BJ (cell line): ENCODE results near the gene PARP8. TPM values are rescaled to one million over a fixed set of nuclear protein-coding genes. Genes with fewer than 3 reads are reported as not detected.

ENCODE experiments used
- CTCF ChIA-PET: fragments of 350-600 bp; formaldehyde crosslinking; extraction: SDS; loops from one replicate; lab custom pipeline; 2021; ENCODE audit warnings: antibody characterized with exemption, inconsistent platforms; lab: Yijun Ruan, JAX
- POLR2A ChIA-PET: fragments of 300-600 bp; sonication (Branson Sonifier 250); formaldehyde crosslinking; extraction: SDS; loops from one replicate; lab custom pipeline; 2021; ENCODE audit warnings: antibody characterized with exemption; lab: Charles Lee
- DNase-seq: peaks from one replicate; pipeline ENCODE4 v3.0.0-alpha.2; 2011; ENCODE audit warnings: low read depth
- H3K27me3 ChIP-seq: 2 replicates; pipeline ENCODE4 v1.6.0; 2011; ENCODE audit warnings: low read length; ENCODE audit not compliant: control insufficient read depth, insufficient read depth
- H3K36me3 ChIP-seq: 2 replicates; pipeline ENCODE4 v1.5.1; 2011; ENCODE audit warnings: low read length; ENCODE audit not compliant: control insufficient read depth, insufficient read depth
- H3K4me3 ChIP-seq: 2 replicates; pipeline ENCODE4 v1.5.1; 2011; ENCODE audit warnings: low read depth, mild to moderate bottlenecking, control low read depth, low read length
- polyA plus RNA-seq: library from polyadenylated mRNA; depleted of rRNA; stranded (reverse); fragments of >200 nt; gene quantifications from 2 replicates; pipeline ENCODE4 v1.2.3, GENCODE V29; 2011
- TF ChIP-seq, protein P1 (sequence below): IDR thresholded peaks from 2 replicates; pipeline ENCODE4 v1.5.1; 2011; ENCODE audit warnings: low read depth, mild to moderate bottlenecking, control low read depth, inconsistent platforms, low read length, moderate library complexity; ENCODE audit not compliant: insufficient read depth

PARP8 gene
- polyA plus RNA-seq, 1 experiment: 5.0 TPM

DNA sequence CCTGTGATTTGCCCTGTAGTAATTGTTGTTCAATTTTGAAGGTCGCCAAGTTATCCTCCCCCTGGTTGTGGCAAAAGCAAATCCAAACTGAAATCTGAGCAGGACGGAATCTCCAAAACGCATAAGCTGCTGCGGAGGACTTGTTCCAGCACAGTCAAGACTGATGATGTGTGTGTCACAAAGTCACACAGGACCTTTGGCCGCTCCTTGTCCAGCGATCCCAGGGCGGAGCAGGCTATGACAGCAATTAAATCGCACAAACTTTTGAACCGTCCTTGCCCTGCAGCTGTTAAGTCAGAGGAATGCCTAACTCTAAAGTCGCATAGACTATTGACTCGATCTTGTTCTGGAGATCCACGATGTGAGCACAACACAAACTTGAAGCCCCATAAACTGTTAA, 128.4 kb downstream of the PARP8 start:
- Histone ChIP-seq H3K27me3 (no peaks in the 10 kb centered on the region), H3K36me3 (no peaks in the 10 kb centered on the region), H3K4me3 (no peak overlapping the region)
- POLR2A ChIA-PET: no interaction called here
- TF ChIP-seq, protein P1, sequence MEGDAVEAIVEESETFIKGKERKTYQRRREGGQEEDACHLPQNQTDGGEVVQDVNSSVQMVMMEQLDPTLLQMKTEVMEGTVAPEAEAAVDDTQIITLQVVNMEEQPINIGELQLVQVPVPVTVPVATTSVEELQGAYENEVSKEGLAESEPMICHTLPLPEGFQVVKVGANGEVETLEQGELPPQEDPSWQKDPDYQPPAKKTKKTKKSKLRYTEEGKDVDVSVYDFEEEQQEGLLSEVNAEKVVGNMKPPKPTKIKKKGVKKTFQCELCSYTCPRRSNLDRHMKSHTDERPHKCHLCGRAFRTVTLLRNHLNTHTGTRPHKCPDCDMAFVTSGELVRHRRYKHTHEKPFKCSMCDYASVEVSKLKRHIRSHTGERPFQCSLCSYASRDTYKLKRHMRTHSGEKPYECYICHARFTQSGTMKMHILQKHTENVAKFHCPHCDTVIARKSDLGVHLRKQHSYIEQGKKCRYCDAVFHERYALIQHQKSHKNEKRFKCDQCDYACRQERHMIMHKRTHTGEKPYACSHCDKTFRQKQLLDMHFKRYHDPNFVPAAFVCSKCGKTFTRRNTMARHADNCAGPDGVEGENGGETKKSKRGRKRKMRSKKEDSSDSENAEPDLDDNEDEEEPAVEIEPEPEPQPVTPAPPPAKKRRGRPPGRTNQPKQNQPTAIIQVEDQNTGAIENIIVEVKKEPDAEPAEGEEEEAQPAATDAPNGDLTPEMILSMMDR: no peak
- no peak for DNase-seq
- CTCF ChIA-PET: no interaction called here

GRCh38 chr5:50798002-50798401, 131.6 kb downstream of the PARP8 start:
- TF ChIP-seq, protein P1: no peak
- no peak for DNase-seq
- Histone ChIP-seq H3K4me3 (no peak overlapping the region), H3K27me3 (no peaks in the 10 kb centered on the region), H3K36me3 (no peaks in the 10 kb centered on the region)
- ChIA-PET CTCF (no interaction called here), POLR2A (no interaction called here)

DNA sequence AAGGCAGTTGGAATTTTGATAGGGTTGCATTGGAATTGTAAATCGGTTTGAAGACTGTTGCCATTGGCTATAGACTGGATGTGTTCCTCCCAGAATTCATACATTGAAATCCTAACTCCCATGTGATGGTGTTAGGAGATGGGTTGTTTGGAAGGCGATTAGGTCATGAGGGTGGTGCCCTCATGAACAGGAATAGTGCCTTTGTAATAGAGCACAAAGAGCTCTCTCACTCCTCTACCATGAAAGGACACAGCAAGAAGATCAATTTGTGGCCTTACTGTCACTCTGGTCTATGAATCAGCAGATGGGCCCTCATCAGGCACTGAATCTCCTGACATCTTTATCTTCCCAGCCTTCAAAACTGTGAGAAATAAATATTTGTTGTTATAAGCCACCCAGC, 133.2 kb downstream of the PARP8 start:
- Histone ChIP-seq H3K27me3 (no peaks in the 10 kb centered on the region), H3K4me3 (no peak overlapping the region), H3K36me3 (no peaks in the 10 kb centered on the region)
- TF ChIP-seq, protein P1: no peak
- no peak for DNase-seq
- CTCF ChIA-PET: no interaction called here
- POLR2A ChIA-PET: no interaction called here

- ChIA-PET CTCF (interaction anchor here (0.6 kb wide), 1 partner anchor 57 kb away, joined by 3 read pairs; no protein-coding TSS in a partner anchor), POLR2A (no interaction called here)
- DNase-seq: no peak
- TF ChIP-seq, protein P1: no peak
- no peaks in the 10 kb centered on the region for H3K27me3 ChIP-seq
- no peak overlapping the region for H3K4me3 ChIP-seq
- no peaks in the 10 kb centered on the region for H3K36me3 ChIP-seq
Measured at GRCh38 chr5:50800410-50800809, 134.0 kb downstream of the PARP8 start.

DNA sequence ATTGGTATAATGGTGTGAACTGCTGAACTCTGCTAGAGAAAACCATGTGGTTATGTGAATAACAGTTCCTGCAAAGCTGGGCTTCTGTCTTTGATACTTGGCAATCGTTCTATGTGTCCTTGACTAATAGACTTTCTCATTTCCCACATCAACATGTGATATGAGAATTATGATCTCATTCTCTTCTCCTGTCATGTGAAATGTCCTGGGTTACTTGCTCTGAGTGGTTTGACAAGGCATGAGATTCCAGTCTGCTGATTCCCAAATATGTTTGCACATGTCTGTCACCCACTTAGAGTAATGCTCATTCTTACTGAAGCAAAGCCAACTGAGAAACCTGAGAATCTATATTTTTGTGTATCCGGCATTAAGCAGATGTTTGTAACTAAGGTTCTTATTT, 141.2 kb downstream of the PARP8 start:
- DNase-seq: no peak
- no peaks in the 10 kb centered on the region for H3K27me3 ChIP-seq
- POLR2A ChIA-PET: no interaction called here
- CTCF ChIA-PET: no interaction called here
- no peaks in the 10 kb centered on the region for H3K36me3 ChIP-seq
- no peak overlapping the region for H3K4me3 ChIP-seq
- TF ChIP-seq, protein P1: no peak
